AG08396 (cell line): ENCODE results near the gene XRN2.
"Not testable (repeated sequence)": the region's sequence is repeated elsewhere in the genome, so short reads cannot be mapped to it uniquely, and the experiment has no call there.

Experiments used
- DNase-seq: peaks from one replicate; pipeline ENCODE4 v3.0.0; 2012; ENCODE audit warnings: low spot score, mixed read lengths

XRN2 gene

GRCh38 chr20:21352703-21353102 is 49.6 kb downstream of the XRN2 start:
- no peak for DNase-seq

- DNase-seq, result peak; percentile 9
Measured at GRCh38 chr20:21353236-21353635, 50.1 kb downstream of the XRN2 start.

- DNase-seq, result no peak
Measured at GRCh38 chr20:21355981-21356380, 52.9 kb downstream of the XRN2 start.

GRCh38 chr20:21356386-21356785 is 53.3 kb downstream of the XRN2 start:
- no peak for DNase-seq

DNA sequence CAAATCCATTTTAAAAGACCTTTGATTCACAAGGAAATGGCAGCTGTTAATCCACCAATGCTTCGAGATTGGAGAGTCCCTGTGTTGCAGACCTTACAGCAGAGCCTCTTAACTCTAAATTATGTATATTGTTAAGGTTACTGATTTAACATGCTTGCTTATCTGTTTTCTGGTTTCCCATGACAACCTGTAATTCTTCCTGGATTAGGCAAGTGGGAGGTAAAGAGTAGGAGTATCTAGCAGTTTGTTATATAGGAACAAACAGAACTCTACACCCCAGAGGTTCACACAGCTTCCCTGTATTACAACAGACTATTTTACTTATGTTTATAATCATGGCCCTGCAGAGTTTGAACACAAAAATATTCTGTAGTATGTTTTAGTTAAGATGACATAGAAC is 54.7 kb downstream of the XRN2 start:
- DNase-seq, result no peak

- DNase-seq, result no peak
Measured at GRCh38 chr20:21358737-21359136, 55.6 kb downstream of the XRN2 start.

DNA sequence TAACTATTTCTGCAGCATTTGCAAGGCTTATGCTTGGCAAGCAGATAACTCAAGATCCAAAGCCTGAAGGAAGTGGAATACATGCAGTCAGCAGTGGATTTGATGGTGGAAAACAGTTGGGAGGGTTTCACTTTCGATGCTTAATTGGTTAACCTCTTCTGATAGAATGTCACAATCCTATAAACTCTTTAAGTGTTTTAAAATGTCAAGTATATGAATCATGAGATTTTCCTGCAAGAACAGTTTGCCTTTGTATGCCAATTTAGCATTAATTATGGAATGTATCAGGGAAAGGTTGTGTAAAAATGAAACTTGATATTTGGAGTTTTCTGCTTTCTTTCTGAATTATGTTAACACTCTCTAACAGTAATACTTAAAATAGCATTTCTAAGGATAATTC is 57.6 kb downstream of the XRN2 start:
- peak; percentile 8 for DNase-seq

DNA sequence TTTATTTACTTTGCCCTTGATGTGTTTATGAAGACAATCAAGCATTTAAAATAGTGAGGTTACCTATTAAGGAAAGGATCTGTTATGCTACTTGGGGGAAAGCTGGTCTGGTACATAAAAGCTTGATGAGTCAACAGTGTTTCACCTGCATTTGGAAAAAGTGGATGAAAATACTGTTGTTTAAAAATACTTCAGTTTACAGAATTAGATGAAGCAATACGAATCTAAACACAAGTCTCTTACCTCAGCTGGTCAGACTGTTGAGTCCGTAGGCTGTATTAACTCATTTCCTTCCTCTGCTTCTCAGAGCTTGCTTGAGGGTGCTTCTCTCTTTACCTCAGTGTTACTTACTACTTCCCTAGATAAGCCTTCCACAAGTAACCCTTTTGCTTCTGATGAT is 58.1 kb downstream of the XRN2 start:
- no peak for DNase-seq

- DNase-seq, result no peak
Measured at GRCh38 chr20:21364413-21364812, 61.3 kb downstream of the XRN2 start.

GRCh38 chr20:21365771-21366170 is 62.6 kb downstream of the XRN2 start:
- DNase-seq, result no peak

DNA sequence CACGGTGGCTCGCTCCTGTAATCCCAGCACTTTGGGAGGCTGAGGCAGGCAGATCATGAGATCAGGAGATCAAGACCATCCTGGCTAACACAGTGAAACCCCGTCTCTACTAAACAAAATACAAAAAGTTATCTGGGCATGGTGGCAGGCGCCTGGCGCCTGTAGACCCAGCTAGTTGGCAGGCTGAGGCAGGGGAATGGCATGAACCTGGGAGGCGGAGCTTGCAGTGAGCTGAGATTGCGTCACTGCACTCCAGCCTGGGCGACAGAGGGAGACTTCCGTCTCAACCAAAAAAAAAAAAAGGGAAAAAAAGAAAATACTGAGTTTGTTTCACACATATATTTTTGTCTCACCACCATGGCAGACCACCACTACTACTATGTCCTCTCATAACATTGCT is 63.1 kb downstream of the XRN2 start:
- DNase-seq, result not testable (repeated sequence)

DNA sequence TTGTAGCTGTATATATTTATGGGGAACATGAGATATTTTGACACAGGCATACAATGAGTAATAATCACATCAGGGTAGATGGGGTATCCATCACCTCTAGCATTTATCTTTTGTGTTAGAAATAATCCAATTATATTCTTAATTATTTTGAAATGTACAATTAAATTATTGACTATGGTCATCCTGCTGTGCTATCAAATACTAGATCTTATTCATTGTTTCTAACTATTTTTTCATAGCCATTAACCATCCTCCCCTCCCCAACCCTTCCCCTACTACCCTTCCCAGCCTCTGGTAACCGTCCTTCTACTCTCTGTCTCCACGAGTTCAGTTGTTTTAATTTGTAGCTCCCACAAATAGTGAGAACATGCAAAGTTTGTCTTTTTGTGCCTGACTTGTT is 65.7 kb downstream of the XRN2 start:
- DNase-seq, result no peak

DNA sequence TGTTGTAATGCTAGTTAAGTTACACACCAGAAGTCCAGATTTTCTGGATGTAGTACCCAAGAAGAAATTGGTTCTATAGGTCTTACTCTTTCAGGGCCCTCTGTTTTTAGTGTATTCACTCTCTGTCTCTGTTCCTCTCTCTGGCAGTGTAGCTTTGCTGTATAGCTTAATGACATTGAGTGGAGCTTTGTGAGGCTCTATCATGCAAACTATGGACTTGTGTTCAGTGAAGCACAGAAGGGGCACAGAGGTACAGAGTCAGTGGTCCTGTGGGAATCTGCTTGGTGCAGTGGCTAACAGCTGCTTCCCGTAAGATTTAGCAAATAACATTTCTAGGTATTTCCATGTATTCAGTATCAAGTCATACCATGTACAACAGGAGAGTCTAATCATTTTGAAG is 68.1 kb downstream of the XRN2 start:
- DNase-seq, result no peak

DNA sequence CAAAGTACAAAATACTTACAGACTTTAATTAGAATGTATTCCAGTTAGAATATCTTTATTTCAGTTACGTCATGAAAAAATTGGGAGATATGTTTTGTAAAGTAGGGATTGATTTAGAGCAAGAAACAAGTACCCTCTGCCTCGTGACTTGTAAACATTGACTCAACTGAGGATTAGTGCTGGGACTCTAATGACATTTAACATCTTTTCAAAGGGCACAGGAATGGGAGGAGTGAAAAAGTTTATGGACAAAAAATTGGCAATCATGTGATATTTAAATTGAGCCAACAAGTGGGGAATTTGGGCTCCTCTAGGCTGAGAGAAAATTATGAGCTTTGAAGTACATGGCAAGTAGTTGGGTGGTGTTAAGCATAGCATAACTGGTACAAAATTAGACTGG is 68.9 kb downstream of the XRN2 start:
- DNase-seq, result no peak

GRCh38 chr20:21373436-21373835 is 70.3 kb downstream of the XRN2 start:
- no peak for DNase-seq

GRCh38 chr20:21376626-21377025 is 73.5 kb downstream of the XRN2 start:
- no peak for DNase-seq

DNA sequence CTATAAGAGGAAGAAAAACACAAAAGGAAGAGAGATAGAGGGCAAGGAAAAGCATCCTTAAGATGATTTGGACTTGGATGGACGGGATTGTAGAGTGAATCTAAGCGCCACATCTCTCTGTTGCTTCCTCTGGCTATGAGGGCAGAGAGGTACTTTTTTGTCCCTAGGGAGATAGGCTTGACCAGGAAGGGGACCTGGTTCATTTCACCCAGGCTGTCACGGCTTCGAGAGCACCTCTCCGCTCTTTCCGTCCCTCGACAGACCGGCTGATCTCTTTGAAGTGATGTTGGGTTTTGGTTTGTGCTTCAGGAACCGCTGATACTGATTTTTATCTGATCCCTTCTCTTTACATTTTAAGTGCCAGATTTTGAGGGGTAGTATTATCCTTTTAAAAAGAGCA is 74.6 kb downstream of the XRN2 start:
- no peak for DNase-seq

GRCh38 chr20:21378259-21378658 is 75.1 kb downstream of the XRN2 start:
- DNase-seq, result no peak

DNA sequence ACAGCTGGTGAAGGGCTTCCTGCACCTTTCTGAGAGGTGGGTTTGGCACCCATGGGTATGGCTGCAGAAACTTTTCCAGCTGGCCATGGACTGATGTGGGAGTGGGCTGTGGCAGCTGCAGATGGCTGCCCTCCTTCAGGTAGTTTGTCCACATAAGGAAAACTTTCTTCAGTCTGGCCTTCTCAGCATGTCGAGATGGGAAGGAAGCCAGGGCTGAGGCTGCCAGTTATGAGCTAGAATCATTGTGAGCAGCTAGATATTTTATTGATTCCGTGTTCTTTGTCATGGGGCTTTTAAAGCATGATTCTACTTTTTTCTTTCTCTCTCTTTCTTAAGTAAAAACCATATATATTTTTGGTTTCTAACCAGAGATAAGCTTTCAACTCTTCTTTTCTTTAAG is 77.6 kb downstream of the XRN2 start:
- no peak for DNase-seq

GRCh38 chr20:21381619-21382018 is 78.5 kb downstream of the XRN2 start:
- no peak for DNase-seq

GRCh38 chr20:21384308-21384892 is 81.3 kb downstream of the XRN2 start:
- no peak for DNase-seq

- DNase-seq, result no peak
Measured at GRCh38 chr20:21386111-21386510, 83.0 kb downstream of the XRN2 start.

DNA sequence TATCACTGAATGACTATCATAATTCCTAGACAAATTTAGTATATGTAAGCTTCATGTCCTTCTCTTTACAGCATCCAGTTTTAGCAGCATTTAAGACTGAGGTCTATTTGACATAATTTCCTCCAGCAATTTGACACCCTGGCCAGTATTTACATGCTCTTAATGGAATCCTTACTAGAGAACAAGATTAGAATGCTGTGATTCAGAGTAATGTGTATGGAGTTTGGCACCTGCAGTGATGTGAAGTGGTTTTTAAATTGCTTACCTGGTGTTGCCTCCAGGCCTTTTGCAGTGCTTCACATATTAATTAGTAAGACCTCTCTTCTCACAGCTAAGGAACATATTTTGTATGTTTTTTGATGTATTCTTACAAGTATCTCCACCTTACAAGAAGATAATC is 84.4 kb downstream of the XRN2 start:
- no peak for DNase-seq

DNA sequence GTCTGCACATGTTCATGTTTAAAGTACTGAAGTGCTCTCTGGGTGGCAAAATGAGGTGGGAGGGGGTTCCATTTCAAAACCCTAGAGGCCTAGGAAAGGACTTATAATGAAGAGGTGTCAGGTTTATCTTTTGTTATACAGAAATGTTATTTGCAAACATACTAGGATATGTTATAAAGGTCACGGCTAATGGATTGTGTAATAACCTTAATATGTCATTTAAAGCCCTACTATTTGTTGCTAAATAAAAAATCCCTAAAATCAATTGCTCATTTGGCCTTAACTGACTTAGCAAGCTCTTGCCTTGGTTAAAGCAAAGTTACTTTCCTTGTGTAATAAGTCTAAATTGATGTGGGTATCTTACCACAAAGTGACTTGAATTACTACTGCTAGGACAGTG is 85.4 kb downstream of the XRN2 start:
- no peak for DNase-seq

- no peak for DNase-seq
Measured at GRCh38 chr20:21389368-21389767, 86.2 kb downstream of the XRN2 start.
